GM21723 (cell line): Measurements from ENCODE around the gene MOV10L1.

ENCODE experiments used
- ATAC-seq: cut with Tn5 transposase; IDR thresholded peaks from one replicate; pipeline ENCODE4 v1.9.1; 2021; ENCODE audit warnings: mild to moderate bottlenecking, moderate library complexity; ENCODE audit not compliant: unreplicated experiment

The MOV10L1 gene

DNA sequence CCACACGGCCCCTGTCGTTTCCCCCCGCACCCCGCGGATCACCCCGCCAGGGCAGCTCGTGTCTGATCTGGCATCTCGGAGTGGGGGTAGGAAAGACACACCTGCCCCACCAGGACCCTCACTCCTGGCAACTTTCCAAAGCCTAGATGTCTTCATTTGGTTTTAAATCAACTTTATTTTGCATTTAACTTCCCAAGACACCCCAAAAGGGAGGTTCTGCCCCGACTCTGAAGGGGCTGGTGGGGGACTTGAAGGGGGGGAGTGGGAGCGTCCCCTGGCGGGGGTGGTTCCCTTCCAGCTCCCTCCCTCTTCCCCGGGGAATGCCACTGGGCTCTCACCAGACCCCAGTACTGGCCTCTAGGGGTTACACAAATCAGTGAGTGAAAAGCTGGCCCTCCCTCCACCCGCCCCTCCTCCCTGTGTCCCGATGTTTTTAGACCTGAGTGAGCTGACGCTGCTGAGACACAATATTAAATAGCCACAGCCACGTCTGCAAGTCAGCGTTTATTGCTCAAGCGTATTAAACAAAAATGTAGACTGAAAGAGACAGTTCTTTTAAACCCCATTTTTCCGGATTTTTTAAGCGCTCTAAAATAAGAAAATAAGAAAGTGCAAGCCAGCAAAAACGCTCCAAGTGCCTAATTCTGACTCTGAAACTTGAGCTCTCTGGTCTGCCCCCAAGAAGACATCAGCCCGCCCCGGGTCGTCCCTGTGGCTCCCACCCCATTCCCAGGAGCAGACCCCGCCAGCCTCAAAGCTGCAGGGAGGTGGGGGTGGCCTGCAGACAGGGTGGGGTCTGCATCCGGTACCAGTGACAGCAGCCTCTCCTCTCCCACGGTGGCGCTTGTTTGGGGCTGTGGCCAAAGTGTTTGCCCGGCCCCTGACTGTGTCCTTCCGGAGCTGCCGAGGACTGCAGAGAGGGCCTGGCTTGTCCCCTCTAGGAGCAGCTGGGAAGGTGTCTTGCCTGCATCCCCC lies 30.6 kb upstream of the MOV10L1 start:
- ATAC-seq = no peak

DNA sequence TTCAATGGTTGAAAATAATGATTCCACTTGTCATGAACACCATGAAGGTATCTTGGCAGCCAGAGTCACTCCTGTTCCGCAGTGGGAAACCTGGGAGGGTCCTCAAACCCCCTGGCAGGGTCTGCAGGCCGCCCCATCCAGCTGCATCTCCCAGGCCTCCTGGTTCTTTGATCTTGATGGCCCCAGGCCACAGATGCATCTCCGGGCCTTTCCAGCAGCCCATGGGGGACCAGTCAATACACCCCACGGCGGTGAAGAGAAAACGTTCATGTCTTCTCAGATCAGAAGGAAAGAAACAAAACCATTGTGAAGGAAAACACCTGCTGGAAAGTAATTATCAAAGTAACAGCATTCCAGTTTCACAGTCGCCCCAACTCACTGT lies 29.9 kb upstream of the MOV10L1 start:
- ATAC-seq = no peak

DNA sequence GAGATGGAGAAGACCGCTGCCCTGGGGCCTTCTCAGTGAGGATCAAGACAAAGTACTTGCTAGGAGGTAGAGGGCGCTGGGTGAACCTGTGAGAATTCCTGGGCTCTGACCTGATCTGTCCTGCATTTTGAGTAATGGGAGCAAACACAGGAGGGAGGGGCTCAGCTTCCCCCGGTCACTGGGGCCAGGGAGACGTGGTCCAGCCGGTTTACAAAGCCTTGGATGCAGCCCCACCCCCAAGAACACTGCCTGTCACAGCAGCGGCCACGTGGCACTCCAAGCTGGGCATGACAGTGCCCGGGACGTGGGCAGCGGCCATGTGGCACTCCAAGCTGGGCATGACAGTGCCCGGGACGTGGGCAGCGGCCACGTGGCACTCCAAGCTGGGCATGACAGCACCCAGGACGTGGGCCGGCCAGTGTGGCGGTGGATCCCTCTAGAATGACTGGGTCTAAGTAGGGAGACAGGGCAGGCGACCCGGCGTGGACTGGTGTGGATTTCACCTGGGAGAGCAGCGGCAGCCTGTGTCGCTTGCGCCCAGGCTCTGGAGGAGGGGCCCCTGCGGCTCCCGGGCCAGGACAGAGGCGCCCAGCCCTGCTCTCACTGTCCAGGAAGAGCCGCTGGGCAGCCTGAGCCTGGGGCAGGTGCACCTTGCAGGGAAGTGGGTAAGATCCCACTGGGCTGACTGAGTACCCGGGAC lies 29.2 kb upstream of the MOV10L1 start:
- ATAC-seq = no peak

DNA sequence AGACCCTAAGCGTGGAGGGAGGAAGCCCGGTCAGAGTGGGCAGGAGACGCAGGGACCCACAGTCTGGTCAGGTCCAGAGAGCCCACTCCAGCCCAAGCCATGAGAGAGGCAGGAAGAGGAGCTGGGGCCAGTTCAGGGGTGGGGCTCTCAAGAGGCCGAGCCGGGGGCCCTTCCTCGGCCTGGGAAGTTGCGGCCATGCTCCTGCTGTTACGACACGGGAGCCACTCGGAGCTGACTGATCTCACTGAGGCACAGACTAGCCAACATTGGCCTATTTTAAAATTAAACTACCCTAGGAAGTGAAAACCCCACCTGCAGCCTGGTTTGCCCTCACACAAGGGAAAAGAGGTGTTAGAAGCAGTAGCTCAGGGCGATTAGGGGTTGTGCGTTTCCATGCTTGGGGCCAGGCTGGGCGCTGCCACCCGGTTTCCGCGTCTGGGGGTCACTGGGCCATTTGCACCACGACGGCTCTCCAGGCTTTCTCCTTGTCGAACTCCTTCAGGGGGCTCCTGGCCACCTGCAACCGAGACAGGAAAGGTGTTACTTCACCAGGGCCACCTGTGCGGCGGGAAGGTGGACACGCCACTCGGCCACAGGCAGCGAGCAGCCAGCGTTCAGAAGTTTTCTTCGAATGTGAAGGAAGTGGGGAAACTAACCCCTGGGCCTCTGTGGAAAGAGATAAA lies 28.5 kb upstream of the MOV10L1 start:
- no peak for ATAC-seq

DNA sequence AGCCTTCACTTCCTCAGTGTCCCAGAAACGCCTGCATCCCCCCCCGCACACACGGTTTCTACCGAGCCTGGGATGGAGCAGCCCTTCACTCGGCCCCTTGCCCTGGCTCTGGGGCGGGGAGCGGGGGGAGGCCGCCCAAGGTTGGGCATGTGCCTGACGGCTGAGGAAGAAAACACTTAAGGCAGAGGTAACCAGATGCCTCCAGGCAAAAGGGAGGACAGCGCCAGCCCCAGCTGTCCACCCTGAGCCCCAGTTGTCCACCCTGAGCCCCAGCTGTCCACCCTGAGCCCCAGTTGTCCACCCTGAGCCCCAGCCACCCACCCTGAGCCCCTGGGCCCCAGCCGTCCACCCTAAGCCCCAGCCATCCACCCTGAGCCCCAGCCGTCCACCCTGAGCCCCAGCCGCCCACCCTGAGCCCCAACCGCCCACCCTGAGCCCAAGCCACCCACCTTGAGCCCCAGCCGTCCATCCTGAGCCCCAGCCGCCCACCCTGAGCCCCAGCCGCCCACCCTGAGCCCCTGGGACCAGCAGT lies 27.9 kb upstream of the MOV10L1 start:
- no peak for ATAC-seq

DNA sequence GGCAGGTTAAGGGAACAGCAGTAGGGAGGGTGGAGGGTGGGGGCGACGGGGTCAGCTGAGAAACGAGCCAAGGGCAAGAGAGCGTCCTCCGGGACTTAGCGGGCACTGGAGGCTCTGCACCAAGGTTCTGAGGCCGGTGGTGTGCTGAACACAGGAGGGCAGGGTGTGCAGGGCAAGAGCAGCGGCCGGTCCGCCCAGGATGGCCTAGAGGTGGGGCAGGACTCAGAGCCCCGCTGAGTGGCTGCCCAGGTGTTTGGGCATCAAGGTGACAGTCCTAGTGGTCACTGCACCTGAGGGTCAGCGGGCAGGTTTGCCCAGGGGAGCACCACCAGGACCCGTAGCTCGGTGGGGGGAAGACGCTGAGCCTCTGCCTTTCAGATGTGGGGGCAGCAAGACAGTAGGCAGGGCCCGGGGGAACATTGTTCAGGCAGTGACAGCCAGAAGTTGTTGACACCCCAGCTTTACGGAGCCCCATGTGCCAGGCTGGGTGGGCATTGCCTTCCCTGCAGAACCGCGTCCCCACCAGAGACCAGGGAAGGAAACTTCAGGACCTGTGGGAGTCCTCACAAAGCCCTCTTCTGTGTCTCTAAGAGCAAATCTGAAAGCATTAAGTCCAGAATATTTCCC lies 27.2 kb upstream of the MOV10L1 start:
- ATAC-seq = no peak

DNA sequence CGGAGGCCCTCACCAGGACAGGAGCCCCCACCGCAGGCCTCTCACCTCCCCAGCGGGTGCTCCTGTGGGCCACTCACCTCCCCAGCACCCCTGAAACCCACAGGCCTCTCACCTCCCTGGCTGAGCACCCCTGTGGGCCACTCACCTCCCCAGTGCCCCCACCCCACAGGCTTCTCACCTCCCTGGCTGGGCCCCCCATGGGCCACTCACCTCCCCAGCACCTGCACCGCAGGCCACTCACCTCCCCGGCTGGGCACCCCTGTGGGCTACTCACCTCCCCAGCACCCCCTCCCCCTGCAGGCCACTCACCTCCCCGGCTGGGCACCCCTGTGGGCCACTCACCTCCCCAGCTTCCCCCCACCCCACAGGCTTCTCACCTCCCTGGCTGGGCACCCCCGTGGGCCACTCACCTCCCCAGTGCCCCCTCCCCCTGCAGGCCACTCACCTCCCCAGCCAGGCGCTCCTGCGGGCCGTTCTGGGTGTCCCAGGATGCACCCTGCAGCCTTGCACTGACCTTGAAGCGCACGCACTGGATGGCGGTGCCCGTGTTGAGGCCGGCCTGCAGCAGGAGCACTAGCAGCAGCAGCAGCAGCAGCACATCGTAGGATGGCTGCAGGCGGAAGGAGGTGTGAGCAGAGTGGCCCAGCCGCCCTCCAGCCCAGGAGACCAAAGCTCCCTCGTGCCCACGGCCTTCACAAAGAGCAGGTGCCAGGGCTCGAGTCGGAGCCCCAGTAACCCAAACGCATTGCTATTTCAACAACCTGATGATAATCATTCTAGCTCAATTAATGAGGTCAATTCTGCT lies 26.0 kb upstream of the MOV10L1 start:
- no peak for ATAC-seq

DNA sequence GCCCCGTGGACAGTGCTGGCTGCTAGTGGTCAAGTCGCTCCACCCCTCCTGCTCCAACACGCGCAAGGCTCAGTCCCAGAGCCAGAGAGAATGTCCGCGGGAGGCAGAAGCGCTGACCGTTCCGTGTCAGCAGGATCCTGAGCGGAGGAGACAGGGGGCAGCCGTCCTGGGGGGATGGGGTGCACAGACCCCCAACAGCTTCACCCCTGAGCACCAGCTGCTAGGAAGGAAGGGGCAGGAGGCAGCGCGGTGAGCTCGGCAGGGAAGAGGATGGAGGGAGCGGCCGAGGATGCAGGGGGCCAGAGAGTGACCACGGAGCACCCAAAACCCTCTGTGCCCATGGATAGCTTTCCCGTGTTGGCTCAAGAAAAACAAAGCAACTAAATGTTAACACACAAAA lies 25.4 kb upstream of the MOV10L1 start:
- no peak for ATAC-seq

DNA sequence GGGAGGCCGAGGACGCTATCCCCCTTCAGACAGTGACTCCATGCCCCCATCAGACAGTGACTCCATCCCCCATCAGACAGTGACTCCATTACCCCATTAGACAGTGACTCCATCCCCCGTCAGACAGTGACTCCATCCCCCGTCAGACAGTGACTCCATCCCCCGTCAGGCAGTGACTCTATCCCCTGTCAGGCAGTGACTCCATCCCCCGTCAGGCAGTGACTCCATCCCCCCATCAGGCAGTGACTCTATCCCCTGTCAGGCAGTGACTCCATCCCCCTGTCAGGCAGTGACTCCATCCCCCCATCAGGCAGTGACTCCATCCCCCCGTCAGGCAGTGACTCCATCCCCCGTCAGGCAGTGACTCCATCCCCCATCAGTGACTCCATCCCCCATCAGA lies 22.6 kb upstream of the MOV10L1 start:
- ATAC-seq = no peak

DNA sequence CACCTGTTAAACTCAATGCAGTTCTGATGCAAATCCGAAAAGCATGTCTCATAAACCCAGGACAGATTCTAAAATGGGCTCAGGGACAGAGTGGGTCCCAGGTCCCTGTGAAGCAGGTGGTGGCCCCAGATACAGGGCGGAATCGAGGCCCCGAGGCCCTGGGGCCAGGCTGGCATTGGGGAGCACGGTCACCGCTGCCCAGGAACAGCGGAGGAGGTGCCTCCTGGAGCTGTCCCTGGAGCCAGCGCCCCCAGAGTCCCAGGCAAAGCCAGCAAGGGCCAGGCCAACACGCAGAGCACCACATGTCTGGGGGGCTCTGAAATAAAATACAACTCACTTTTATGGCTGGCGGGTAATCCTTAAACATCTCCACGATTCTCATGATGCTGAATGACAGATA lies 21.7 kb upstream of the MOV10L1 start:
- ATAC-seq = no peak

DNA sequence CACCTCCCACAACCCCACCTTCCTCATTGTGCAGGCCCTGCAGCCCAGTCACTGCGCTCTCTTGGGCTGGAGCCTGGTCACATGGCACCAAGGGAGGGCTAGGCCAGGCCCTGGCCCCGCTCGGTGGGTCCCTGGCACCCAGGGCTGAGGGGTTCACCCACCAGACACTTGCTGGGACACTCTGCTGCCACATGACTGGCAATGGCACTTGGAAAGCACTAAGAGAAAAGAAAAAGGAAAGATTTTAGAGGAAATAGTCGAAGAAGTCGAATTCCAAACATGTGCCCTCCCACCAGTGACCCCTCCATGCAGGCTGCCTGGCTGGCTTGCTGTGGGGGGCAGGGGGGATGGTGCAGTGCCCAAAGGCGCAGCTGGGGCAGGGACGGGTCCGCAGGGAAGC lies 19.4 kb upstream of the MOV10L1 start:
- no peak for ATAC-seq

DNA sequence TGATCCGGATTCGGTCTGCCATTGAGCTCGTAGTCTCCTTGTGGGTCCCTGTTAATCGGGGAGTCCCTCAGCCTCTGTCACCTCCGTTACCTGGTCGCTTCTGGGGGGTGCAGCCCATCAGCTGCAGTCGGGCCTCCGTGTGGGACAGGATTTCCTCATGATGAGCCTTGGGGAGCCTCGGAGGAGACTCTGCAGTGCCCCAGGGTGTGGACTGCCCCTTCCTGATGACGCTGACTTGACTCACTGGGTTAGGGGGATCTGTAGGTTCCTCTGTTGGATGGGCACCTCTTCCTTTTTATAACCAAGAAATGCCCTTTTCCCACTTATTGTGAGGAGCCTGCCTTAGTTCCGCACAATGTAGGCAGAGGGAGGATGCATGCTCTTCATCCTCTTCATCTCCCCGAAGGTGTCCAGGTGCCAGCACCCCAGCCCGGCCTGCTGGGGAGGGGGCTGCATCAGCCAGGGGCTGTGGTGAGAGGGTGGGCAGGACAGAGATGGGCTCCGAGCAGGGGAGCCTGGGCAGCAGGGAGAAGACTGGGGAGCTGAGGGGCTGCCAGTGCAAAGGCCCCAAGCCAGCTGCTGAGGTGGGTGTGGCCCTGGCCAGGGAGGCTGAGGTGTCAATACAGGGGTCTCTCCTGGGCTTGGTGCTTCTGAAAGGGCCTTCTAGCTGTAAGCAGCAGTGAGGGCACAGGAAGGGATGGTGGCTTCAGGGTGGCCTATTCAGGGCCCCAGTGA lies 18.2 kb upstream of the MOV10L1 start:
- ATAC-seq = no peak

DNA sequence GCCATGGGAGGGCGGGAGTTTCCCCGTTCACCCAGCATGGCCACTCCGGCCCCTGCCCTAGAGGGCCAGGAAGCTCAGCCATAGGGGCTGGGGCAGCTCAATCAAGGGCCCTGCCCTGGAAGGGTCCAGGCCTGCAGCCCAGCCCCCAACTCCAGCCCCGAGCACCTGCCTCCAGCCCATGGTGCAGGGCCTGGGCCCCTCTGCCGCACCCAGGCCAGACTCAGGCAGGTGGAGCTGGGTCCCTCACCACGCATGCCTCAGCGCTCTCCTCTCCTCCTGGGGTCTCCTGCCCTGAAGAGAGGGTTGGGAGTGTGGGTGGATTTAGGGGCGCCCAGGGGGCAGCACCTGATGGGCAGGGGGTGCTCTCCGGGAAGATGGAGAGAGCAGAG lies 17.6 kb upstream of the MOV10L1 start:
- ATAC-seq = no peak

DNA sequence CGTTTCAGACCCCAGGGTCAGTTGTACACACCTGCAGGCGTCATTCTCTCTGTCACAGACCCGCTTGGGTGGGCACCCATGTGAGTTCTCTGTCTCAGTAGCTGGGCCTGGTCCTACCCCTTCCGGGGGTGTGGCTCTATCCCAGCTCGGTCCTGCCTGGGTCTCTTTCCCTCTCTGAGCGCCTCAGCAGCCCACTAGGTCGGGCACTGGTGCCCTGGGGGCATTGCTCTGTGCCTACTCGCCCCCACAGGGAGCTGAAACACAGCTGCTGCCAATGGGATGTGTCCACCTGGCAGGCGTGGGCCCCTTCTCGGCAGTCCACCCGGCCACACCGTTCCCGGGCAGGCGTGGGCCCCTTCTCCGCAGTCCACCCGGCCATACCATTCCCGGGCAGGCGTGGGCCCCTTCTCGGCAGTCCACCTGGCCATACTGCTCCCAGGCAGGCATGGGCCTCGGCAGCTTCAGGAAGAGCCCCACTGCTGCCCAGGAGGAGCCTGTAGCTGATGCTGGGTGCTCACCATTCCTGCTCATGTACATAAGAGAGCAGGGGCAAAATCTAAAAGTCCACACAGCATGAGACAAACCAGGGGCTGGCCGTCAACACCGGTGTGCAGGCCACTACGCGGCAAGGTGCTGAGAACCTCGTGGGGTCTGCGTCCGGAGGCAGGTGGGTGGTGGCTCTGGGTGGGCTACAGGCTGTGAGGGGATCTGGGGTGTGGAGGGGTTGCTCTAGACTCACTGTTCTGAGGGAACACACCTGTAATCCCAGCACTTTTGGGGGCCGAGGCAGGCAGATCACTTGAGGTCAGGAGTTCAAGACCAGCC lies 16.9 kb upstream of the MOV10L1 start:
- no peak for ATAC-seq

DNA sequence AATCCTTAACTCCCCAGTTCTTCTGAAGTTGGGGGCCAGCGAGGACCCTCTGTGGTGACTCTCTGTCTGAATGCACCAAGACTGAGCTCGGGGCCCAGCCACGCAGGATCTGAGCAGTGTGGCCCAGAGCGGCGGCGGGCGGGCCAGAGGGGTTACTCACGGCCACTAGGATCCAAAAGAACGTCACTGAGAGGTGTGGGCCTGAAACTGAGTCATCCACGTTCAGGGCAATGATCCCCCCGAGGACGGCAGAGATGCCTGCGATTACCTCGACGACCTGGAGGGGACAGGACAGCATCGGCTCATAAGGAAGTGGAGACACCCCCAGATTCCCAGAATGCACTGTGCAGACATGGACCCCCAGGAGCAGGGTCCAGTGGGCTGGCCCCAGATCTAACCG lies 15.8 kb upstream of the MOV10L1 start:
- no peak for ATAC-seq

DNA sequence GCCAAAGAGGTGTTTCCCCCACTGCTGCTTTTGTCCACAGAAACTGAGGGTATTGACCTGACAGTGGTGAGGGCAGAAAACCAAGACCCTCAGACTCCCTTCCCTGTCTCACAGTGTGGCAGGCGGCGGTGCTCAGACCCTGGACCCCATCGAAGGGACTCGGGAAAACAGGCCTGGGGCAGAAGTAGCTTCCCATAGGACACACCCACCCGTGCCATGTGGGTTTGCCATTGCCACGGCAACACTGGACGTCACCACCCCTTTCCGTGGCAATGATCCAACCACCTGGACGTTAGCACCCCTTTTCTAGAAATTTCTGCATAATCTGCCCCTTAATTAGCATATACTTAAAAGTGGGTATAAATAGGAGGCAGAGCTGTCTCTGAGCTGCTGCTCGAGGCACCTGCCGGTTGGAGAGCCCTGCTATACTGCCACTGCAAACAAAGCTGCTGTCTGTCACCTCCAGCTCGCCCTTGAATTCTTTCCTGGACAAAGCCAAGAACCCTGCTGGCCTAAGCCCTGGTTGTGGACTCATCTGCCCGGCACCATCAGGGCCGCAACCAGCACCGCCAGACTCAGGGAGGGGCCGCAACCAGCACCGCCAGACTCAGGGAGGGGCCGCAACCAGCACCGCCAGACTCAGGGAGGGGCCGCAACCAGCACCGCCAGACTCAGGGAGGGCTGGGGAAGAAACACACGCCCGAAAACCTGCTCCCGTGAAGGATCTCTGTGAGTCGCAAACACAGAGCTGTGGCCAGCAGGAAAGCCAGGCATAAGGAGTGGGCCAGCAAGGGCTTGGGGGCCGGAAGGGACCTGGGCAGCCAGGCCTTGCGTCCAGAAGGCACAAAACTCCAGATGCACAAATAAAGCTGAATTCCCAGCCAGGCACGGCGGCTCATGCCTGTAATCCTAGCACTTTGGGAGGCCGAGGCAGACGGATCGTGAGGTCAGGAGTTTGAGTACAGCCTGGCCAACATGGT lies 15.0 kb upstream of the MOV10L1 start:
- no peak for ATAC-seq
